NCI-H1436 (cell line): ENCODE results near the gene PDIA3.
"Not testable (repeated sequence)": the region's sequence is repeated elsewhere in the genome, so short reads cannot be mapped to it uniquely, and the experiment has no call there.

Source experiments
- DNase-seq: peaks from one replicate; lab custom pipeline; 2025; lab: John Stamatoyannopoulos, UW

Gene PDIA3

GRCh38 chr15:43746245-43746902, at the start of gene PDIA3:
Gene PDIA3 (plus strand): TSS chr15:43746438. CDS start chr15:43746540, 102 bp downstream.
- DNase-seq = peak; percentile 73

GRCh38 chr15:43702174-43702573, 44.1 kb upstream of the PDIA3 start:
- DNase-seq = no peak

- no peak for DNase-seq
Measured at GRCh38 chr15:43702701-43703424, 43.4 kb upstream of the PDIA3 start.

- DNase-seq = not testable (repeated sequence)
Measured at GRCh38 chr15:43710431-43711131, 35.7 kb upstream of the PDIA3 start.

DNA sequence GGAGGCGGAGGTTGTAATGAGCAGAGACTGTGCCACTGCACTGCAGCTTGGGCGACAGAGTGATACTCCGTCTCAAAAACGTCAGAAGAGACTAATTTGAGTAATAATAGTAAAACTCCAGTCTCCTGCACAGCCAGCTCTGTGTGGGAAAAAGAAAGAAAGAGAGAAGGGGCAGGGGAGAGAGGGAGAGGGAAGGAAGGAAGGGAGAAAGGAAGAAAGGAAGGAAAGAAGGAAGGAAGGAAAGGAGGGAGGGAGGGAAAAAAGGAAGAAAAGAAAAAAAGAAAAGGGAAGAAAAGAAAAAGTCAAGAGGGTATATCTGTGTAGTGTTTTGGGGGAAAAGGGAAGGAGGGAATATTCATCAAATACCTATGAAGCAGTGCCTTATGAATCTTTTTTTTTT, 23.1 kb upstream of the PDIA3 start:
- no peak for DNase-seq

- DNase-seq = not testable (repeated sequence)
Measured at GRCh38 chr15:43726306-43726705, 19.9 kb upstream of the PDIA3 start.

DNA sequence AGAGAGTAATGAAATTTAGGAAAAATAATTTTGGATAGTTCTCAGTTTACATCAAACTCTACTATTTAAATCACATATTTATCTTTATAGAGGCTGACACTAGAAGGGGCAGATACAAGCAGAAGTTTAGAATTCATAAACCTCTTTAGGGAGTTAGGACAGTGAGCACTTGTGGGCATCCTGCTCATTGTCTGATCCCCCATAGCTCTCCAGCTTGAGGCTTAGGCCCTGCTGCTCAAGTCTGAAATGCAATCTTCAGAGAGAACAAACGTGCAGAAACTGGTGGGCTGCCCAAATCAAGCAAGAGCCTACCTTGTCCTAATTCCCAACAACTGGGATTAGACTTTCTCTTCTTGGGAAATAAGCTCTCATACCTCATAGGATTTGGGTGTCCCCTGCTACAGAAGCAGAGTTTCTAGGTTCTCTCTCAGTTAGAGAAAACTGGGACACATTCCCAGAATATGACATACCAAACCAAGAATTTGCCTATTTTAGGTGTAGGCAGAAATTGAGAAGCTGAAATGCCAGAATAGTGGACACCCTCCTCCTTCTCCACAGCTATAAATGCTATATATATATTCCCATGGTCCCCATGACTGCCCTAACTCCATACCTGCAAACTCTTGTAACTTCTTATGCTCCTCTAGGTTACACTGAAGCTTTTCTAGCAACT, 18.0 kb upstream of the PDIA3 start:
- DNase-seq = not testable (repeated sequence)

DNA sequence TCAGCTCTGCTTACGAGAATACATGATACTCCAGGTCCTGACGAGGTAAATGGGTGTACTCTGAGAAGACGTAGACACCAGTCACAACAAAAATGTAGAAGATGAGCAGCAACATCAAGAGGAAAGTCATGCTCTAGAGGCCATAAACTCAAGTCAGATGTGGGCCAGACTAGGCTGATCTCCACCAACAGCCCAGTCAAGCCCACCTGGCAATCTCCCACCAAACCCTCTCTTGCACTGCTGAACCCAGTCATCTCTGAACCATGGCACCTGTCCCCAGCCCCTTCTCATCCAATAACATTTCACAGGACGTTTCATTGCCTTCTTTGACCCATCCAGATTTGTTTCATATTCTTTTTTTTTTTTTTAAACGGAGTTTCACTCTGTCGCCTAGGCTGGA, 10.8 kb upstream of the PDIA3 start:
- no peak for DNase-seq

GRCh38 chr15:43746903-43747309, 668 bp downstream of the PDIA3 start:
- DNase-seq = peak; percentile 3

DNA sequence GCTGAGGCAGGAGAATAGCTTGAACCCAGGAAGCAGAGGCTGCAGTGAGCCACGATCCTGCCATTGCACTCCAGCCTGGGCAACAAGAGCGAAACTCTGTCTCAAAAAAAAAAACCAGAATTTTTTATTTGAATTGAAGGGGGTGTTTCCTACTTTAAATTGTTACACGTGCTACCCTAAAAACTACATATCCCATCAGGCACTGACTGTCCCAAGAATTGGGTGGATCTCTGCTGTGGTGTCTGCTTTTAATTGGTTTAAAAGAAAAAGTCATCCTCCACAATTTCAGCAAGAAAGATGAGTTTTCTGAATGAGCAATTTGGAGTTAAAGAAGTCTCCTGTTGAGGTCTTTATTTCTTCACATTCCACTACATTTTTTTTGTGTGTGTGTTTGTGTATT, 2.1 kb downstream of the PDIA3 start:
- DNase-seq = no peak

GRCh38 chr15:43749690-43750345, 3.6 kb downstream of the PDIA3 start:
- DNase-seq = no peak

DNA sequence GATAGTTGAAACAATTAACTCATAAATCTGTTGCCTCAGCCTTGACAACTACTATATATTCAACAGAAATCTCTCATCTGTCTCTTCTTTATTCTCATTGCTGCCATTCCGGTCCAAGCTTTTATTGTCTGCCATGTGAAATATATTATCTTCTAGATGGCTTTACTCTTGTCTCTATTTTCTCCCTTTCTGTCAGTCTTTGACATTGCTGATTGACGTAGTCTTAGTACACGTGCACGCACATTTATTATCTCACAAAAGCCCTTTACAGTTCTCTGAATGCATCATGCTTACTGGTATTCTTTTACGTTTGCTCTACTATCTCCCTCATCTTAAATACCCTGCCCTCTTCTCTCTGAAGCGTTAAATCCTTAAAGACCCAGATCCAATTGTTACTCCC, 5.6 kb downstream of the PDIA3 start:
- DNase-seq = no peak

DNA sequence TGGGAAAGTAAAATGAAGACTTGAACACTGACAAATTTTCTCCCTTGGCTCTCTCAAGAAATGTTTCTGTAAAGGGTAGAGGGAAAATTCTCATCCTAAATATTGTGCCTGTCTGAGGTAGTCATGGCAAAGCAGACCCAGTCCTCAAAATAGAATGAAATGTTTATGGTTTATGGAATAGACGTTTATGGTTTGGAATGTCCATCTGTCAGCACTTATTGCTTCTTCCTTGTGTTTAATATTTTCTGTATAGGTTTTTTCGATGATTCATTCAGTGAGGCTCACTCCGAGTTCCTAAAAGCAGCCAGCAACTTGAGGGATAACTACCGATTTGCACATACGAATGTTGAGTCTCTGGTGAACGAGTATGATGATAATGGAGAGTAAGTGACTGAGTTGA, 16.6 kb downstream of the PDIA3 start:
- no peak for DNase-seq

- no peak for DNase-seq
Measured at GRCh38 chr15:43763819-43764446, 17.7 kb downstream of the PDIA3 start.

GRCh38 chr15:43769584-43770228, 23.5 kb downstream of the PDIA3 start:
- peak; percentile 26 for DNase-seq

GRCh38 chr15:43771816-43772215, 25.6 kb downstream of the PDIA3 start:
- DNase-seq = no peak

- no peak for DNase-seq
Measured at GRCh38 chr15:43772624-43773023, 26.4 kb downstream of the PDIA3 start.

GRCh38 chr15:43774062-43774461, 27.8 kb downstream of the PDIA3 start:
- no peak for DNase-seq

DNA sequence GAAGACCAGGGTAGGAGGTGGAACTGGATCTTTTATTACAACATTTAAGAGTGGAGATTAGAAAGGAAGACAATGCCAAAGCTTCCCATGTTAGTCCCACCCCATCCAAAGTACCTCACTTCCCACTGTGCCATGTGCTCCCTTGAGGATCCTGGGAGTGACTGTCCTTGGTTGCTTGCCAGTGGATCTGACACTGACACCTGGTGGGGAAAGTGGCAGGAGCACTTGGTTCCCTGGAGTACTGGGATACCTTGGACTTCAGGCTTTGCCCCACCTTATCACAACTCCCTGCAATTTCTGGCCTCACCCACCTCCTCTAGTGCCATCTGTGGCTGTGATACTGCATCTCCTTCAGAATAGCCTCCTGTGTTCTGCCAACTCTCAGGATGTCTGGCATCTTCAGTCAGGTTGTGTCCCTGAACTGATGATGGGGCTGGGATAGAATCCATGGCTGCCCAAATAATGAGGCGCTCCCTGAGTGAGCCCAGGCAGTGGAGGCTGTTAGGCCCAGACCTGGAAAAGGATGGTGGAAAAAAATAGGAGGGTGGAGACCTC, 29.2 kb downstream of the PDIA3 start:
- peak; percentile 39 for DNase-seq

DNA sequence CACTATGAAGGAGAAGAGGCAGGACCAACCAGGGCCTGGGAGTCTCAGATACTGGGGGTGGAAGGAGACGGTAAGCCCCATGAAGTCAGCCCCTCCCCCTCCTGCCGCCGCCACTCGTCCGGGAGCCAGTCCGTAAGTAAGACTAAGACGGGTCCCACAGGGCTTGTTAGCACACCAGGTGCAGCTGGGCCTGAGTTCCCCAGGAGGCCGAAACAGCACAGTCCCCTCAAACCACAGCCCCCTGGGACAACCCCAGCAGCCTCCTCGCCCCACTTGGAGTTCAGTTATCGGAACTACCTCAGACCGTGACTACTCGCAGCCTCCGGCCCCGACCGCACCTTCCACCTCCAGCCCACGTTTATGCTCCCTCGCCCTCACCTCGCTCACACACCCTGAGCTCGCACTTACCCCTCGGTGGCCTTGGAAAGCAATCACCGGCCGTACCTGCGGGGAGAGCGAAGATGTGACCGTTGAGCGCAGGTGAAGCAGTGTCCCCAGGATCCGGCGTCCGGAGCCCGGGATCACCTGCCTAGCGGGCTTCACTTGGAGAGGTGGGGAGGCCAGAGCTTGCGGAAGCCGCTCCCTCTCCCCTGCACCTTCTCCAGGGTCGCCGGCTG, 30.0 kb downstream of the PDIA3 start:
- DNase-seq = peak; percentile 88
